Lower lobe of right lung (tissue), 2 donors: Measurements from ENCODE around the gene DOCK8. TPM values are rescaled to one million over a fixed set of nuclear protein-coding genes. Genes with fewer than 3 reads are reported as not detected.

ENCODE experiments used
- ATAC-seq, 2 donors: fragments of 200-7000 bp; cut with Tn5 transposase; one replicate each; pipeline ENCODE4 v1.9.1; 2020 to 2022; ENCODE audit warnings: mild to moderate bottlenecking in 2 of 2, moderate library complexity in 2 of 2
- DNase-seq: peaks from one replicate; pipeline ENCODE4 v3.0.0-alpha.2; 2020
- H3K27ac ChIP-seq: fragments of 200-600 bp; one replicate; pipeline ENCODE4 v1.8.0; 2022
- H3K27me3 ChIP-seq: fragments of 200-600 bp; one replicate; pipeline ENCODE4 v1.8.0; 2022; ENCODE audit warnings: low read depth
- H3K36me3 ChIP-seq: fragments of 200-600 bp; one replicate; pipeline ENCODE4 v1.8.0; 2022; ENCODE audit warnings: mild to moderate bottlenecking
- H3K4me1 ChIP-seq: fragments of 200-600 bp; one replicate; pipeline ENCODE4 v1.8.0; 2022
- H3K4me3 ChIP-seq: fragments of 200-600 bp; one replicate; pipeline ENCODE4 v1.8.0; 2022; ENCODE audit warnings: mild to moderate bottlenecking
- H3K9me3 ChIP-seq: fragments of 200-600 bp; one replicate; pipeline ENCODE4 v1.8.0; 2022
- CTCF ChIP-seq: fragments of 200-600 bp; IDR thresholded peaks from one replicate; pipeline ENCODE4 v1.8.0; 2022; ENCODE audit warnings: antibody characterized with exemption, mild to moderate bottlenecking
- intact Hi-C: fragments of 100-400 bp; cut with DNase I; formaldehyde crosslinking; loops from one replicate; pipeline ENCODE4 v1.11.0; 2022
- total RNA-seq: library from RNA; stranded (reverse); fragmentation: NEBNext Ultra II Directional; extraction: Animal tissue kit (Norgen Biotek cat#: 25700); gene quantifications from one replicate; pipeline ENCODE4 v1.2.1, GENCODE V29; 2021
- donor health status: DM: no; HTN: yes; CAD: no; lungs with severe emphysema.

DOCK8 gene
- total RNA-seq, 1 donor from 2014 or later: 112 TPM

- no peaks in the 10 kb centered on the region for H3K27me3 ChIP-seq
- H3K9me3 ChIP-seq: no peaks in the 10 kb centered on the region
- intact Hi-C loops: no loop called here
- no peak for TF ChIP-seq CTCF
- ATAC-seq (peak; percentile 57 to 75), DNase-seq (no peak)
- H3K36me3 ChIP-seq: peaks cover 33% of the 10 kb centered on the region
- H3K27ac ChIP-seq: peak overlapping the region; percentile 70
- peak overlapping the region; percentile 20 for H3K4me3 ChIP-seq
- H3K4me1 ChIP-seq: no peaks in the 10 kb centered on the region
Observed at GRCh38 chr9:304106-304505, 89.4 kb downstream of the DOCK8 start.

GRCh38 chr9:304519-305185, 90.0 kb downstream of the DOCK8 start:
- Histone ChIP-seq H3K36me3 (peaks cover 33% of the 10 kb centered on the region), H3K4me3 (peak overlapping the region; percentile 20), H3K27me3 (no peaks in the 10 kb centered on the region), H3K27ac (peak overlapping the region; percentile 70), H3K9me3 (no peaks in the 10 kb centered on the region), H3K4me1 (no peaks in the 10 kb centered on the region)
- TF ChIP-seq CTCF: no peak
- peak; percentile 90 to 96 for ATAC-seq
- intact Hi-C loops: no loop called here
- DNase-seq: no peak

GRCh38 chr9:306907-307306, 92.2 kb downstream of the DOCK8 start:
- intact Hi-C loops: no loop called here
- TF ChIP-seq CTCF: no peak
- Histone ChIP-seq H3K9me3 (no peaks in the 10 kb centered on the region), H3K4me3 (no peak overlapping the region), H3K36me3 (peaks cover 37% of the 10 kb centered on the region), H3K27ac (no peak overlapping the region), H3K4me1 (no peaks in the 10 kb centered on the region), H3K27me3 (no peaks in the 10 kb centered on the region)
- ATAC-seq: peak; percentile 35 to 48
- DNase-seq: no peak

- no peak for DNase-seq
- intact Hi-C loops: no loop called here
- H3K36me3 ChIP-seq: peaks cover 54% of the 10 kb centered on the region
Observed at GRCh38 chr9:311841-312240, 97.2 kb downstream of the DOCK8 start.

GRCh38 chr9:312596-313320, 98.1 kb downstream of the DOCK8 start:
- Histone ChIP-seq H3K4me3 (no peak overlapping the region), H3K27me3 (no peaks in the 10 kb centered on the region), H3K4me1 (no peaks in the 10 kb centered on the region), H3K27ac (no peak overlapping the region), H3K9me3 (no peaks in the 10 kb centered on the region), H3K36me3 (peaks cover 55% of the 10 kb centered on the region)
- no peak for TF ChIP-seq CTCF
- intact Hi-C loops: no loop called here
- ATAC-seq (no peak), DNase-seq (no peak)

More at GRCh38 chr9:311841-312240, 97.2 kb downstream of the DOCK8 start:
- Histone ChIP-seq H3K27me3 (no peaks in the 10 kb centered on the region), H3K27ac (no peak overlapping the region), H3K9me3 (no peaks in the 10 kb centered on the region), H3K4me3 (no peak overlapping the region), H3K4me1 (no peaks in the 10 kb centered on the region)
- no peak for ATAC-seq
- TF ChIP-seq CTCF: no peak
